HAP-1 (cell line): ENCODE measurements around the gene TECTA.
"Not testable (repeated sequence)": the region's sequence is repeated elsewhere in the genome, so short reads cannot be mapped to it uniquely, and the experiment has no call there.

Experiments
- DNase-seq, 2 experiments: peaks; one replicate each; pipeline ENCODE4 v3.0.0-alpha.2; 2016 to 2020; ENCODE audit warnings: low spot score in 2 of 2
- H3K27me3 ChIP-seq: fragments of 250-450 bp; sonication (Bioruptor Pico); 2 replicates; pipeline ENCODE4 v1.5.1; 2020; ENCODE audit warnings: low read depth, mild to moderate bottlenecking, moderate library complexity
- H3K36me3 ChIP-seq: fragments of 250-450 bp; sonication (Bioruptor Pico); replicated peaks from 2 replicates; pipeline ENCODE4 v1.5.1; 2020; ENCODE audit warnings: mild to moderate bottlenecking
- H3K4me1 ChIP-seq: fragments of 250-450 bp; sonication (Bioruptor Pico); 2 replicates; pipeline ENCODE4 v1.5.1; 2020; ENCODE audit warnings: mild to moderate bottlenecking
- H3K4me3 ChIP-seq: fragments of 250-450 bp; sonication (Bioruptor Pico); 2 replicates; pipeline ENCODE4 v1.5.1; 2020; ENCODE audit warnings: mild to moderate bottlenecking, moderate library complexity
- H3K9me3 ChIP-seq: fragments of 250-450 bp; sonication (Bioruptor Pico); 2 replicates; pipeline ENCODE4 v1.5.1; 2020; ENCODE audit warnings: mild to moderate bottlenecking, moderate library complexity
- in situ Hi-C: fragments of 300-500 bp; cut with MboI; formaldehyde crosslinking; loops from 3 replicates; pipeline ENCODE4 v1.14.3; 2020; ENCODE audit warnings: low sequenced_read_pairs, inconsistent platforms, mixed read lengths

The TECTA gene

GRCh38 chr11:121105063-121105480, 4.0 kb downstream of the TECTA start:
- no peak overlapping the region for H3K4me3 ChIP-seq
- H3K9me3 ChIP-seq, result no peaks in the 10 kb centered on the region
- no peaks in the 10 kb centered on the region for H3K27me3 ChIP-seq
- no peaks in the 10 kb centered on the region for H3K36me3 ChIP-seq
- in situ Hi-C loops, result no loop called here
- DNase-seq, result no peak
- H3K4me1 ChIP-seq, result peaks cover 10% of the 10 kb centered on the region

- no peak for DNase-seq
- in situ Hi-C loops, result no loop called here
- no peak overlapping the region for H3K4me3 ChIP-seq
- no peaks in the 10 kb centered on the region for H3K9me3 ChIP-seq
- H3K27me3 ChIP-seq, result no peaks in the 10 kb centered on the region
- no peaks in the 10 kb centered on the region for H3K36me3 ChIP-seq
- H3K4me1 ChIP-seq, result peaks cover 5% of the 10 kb centered on the region
Measured at GRCh38 chr11:121105481-121106195, 4.6 kb downstream of the TECTA start.

GRCh38 chr11:121106812-121107211, 5.8 kb downstream of the TECTA start:
- DNase-seq, result no peak
- H3K4me1 ChIP-seq, result no peaks in the 10 kb centered on the region
- in situ Hi-C loops, result no loop called here
- H3K36me3 ChIP-seq, result no peaks in the 10 kb centered on the region
- no peaks in the 10 kb centered on the region for H3K9me3 ChIP-seq
- no peak overlapping the region for H3K4me3 ChIP-seq
- H3K27me3 ChIP-seq, result no peaks in the 10 kb centered on the region

- in situ Hi-C loops, result no loop called here
- H3K27me3 ChIP-seq, result no peaks in the 10 kb centered on the region
- no peak overlapping the region for H3K4me3 ChIP-seq
- no peak for DNase-seq
- no peaks in the 10 kb centered on the region for H3K9me3 ChIP-seq
- H3K36me3 ChIP-seq, result no peaks in the 10 kb centered on the region
- H3K4me1 ChIP-seq, result no peaks in the 10 kb centered on the region
Measured at GRCh38 chr11:121108413-121108812, 7.4 kb downstream of the TECTA start.

GRCh38 chr11:121109471-121109870, 8.4 kb downstream of the TECTA start:
- Histone ChIP-seq H3K27me3 (no peaks in the 10 kb centered on the region), H3K9me3 (no peaks in the 10 kb centered on the region), H3K4me3 (no peak overlapping the region), H3K4me1 (no peaks in the 10 kb centered on the region), H3K36me3 (no peaks in the 10 kb centered on the region)
- no peak for DNase-seq
- in situ Hi-C loops, result no loop called here

- H3K36me3 ChIP-seq, result no peaks in the 10 kb centered on the region
- H3K4me1 ChIP-seq, result no peaks in the 10 kb centered on the region
- DNase-seq, result no peak
- in situ Hi-C loops, result no loop called here
- H3K9me3 ChIP-seq, result no peaks in the 10 kb centered on the region
- no peak overlapping the region for H3K4me3 ChIP-seq
- H3K27me3 ChIP-seq, result no peaks in the 10 kb centered on the region
Measured at GRCh38 chr11:121109916-121110586, 9.0 kb downstream of the TECTA start.

- Histone ChIP-seq H3K4me3 (no peak overlapping the region), H3K36me3 (no peaks in the 10 kb centered on the region), H3K27me3 (no peaks in the 10 kb centered on the region), H3K9me3 (no peaks in the 10 kb centered on the region), H3K4me1 (no peaks in the 10 kb centered on the region)
- DNase-seq, result no peak
- in situ Hi-C loops, result no loop called here
Measured at GRCh38 chr11:121110871-121111724, 10.1 kb downstream of the TECTA start.

GRCh38 chr11:121112498-121113455, 11.7 kb downstream of the TECTA start:
- Histone ChIP-seq H3K9me3 (no peaks in the 10 kb centered on the region), H3K27me3 (no peaks in the 10 kb centered on the region), H3K4me3 (no peak overlapping the region), H3K36me3 (no peaks in the 10 kb centered on the region), H3K4me1 (no peaks in the 10 kb centered on the region)
- in situ Hi-C loops, result no loop called here
- DNase-seq, result peak; percentile 76 to 77

GRCh38 chr11:121113611-121114010, 12.6 kb downstream of the TECTA start:
- no peaks in the 10 kb centered on the region for H3K9me3 ChIP-seq
- H3K4me1 ChIP-seq, result no peaks in the 10 kb centered on the region
- DNase-seq, result no peak
- no peaks in the 10 kb centered on the region for H3K27me3 ChIP-seq
- H3K36me3 ChIP-seq, result no peaks in the 10 kb centered on the region
- no peak overlapping the region for H3K4me3 ChIP-seq
- in situ Hi-C loops, result no loop called here

GRCh38 chr11:121115024-121115423, 14.0 kb downstream of the TECTA start:
- H3K27me3 ChIP-seq, H3K36me3 ChIP-seq, DNase-seq, in situ Hi-C loops, H3K9me3 ChIP-seq, H3K4me3 ChIP-seq, H3K4me1 ChIP-seq: not testable (repeated sequence)

- DNase-seq, result no peak
Measured at GRCh38 chr11:121117788-121118187, 16.7 kb downstream of the TECTA start.

GRCh38 chr11:121119440-121119839, 18.4 kb downstream of the TECTA start:
- in situ Hi-C loops, result no loop called here
- Histone ChIP-seq H3K4me1 (no peaks in the 10 kb centered on the region), H3K9me3 (peaks cover 6% of the 10 kb centered on the region; the same call in 1 of the 2 replicates), H3K27me3 (no peaks in the 10 kb centered on the region), H3K4me3 (no peak overlapping the region), H3K36me3 (no peaks in the 10 kb centered on the region)
- DNase-seq, result no peak

More at GRCh38 chr11:121117788-121118187, 16.7 kb downstream of the TECTA start:
- no peaks in the 10 kb centered on the region for H3K27me3 ChIP-seq
- no peaks in the 10 kb centered on the region for H3K36me3 ChIP-seq
- H3K4me3 ChIP-seq, result no peak overlapping the region
- in situ Hi-C loops, result no loop called here
- no peaks in the 10 kb centered on the region for H3K4me1 ChIP-seq
- peaks cover 6% of the 10 kb centered on the region; the same call in 1 of the 2 replicates for H3K9me3 ChIP-seq

- H3K4me1 ChIP-seq, result no peaks in the 10 kb centered on the region
- H3K27me3 ChIP-seq, result no peaks in the 10 kb centered on the region
- no peak for DNase-seq
- H3K4me3 ChIP-seq, result no peak overlapping the region
- in situ Hi-C loops, result no loop called here
- H3K9me3 ChIP-seq, result peaks cover 6% of the 10 kb centered on the region; the same call in 1 of the 2 replicates
- H3K36me3 ChIP-seq, result no peaks in the 10 kb centered on the region
Measured at GRCh38 chr11:121122328-121122727, 21.3 kb downstream of the TECTA start.
